K562 (cell line): ENCODE measurements around the gene FAM199X. TPM values are rescaled to one million over a fixed set of nuclear protein-coding genes. Genes with fewer than 3 reads are reported as not detected.

Experiments
- ATAC-seq: fragments of 200-7000 bp; cut with Tn5 transposase; 3 replicates; pipeline ENCODE4 v1.9.1; 2020; ENCODE audit warnings: moderate library complexity
- BruUV-seq: library from RNA; stranded (reverse); fragments of 400-500 nt; replicated peaks from 2 replicates; lab custom pipeline; 2021; lab: Mats Ljungman, UMichigan
- CTCF ChIA-PET: fragments of 300-600 bp; formaldehyde crosslinking; extraction: SDS; loops from one replicate; lab custom pipeline; 2021; ENCODE audit warnings: low intra/inter-chr PET ratio; lab: Yijun Ruan, JAX
- POLR2A ChIA-PET: fragments of 300-600, 350-650 bp; sonication (Branson Sonifier 250); formaldehyde crosslinking; extraction: SDS; loops from one replicate; lab custom pipeline; 2021; ENCODE audit warnings: antibody characterized with exemption, inconsistent platforms; lab: Yijun Ruan, JAX
- DNase-seq, 4 experiments: peaks; one replicate each; pipeline versions ENCODE4 v3.0.0 to v3.0.0-alpha.2; 2011 to 2018; ENCODE audit warnings: low spot score in 3 of 4, mixed read lengths in 3 of 4; ENCODE audit errors: extremely low read depth in 1 of 4
- FAIRE-seq: peaks from 2 replicates; lab custom pipeline; 2011; peaks lifted over from hg19 to GRCh38; lab: Jason Lieb, UNC
- H2AFZ ChIP-seq: 2 replicates; pipeline ENCODE4 v1.6.0; 2011; ENCODE audit warnings: low read depth, low read length, control low read depth, inconsistent platforms
- H3K27ac ChIP-seq: fragments of 200-600 bp; 3 replicates; pipeline ENCODE4 v1.8.0; 2011; ENCODE audit warnings: low read depth, mild to moderate bottlenecking, control low read depth, inconsistent platforms, low read length, moderate library complexity, mixed read lengths; ENCODE audit errors: extremely low read depth
- H3K27me3 ChIP-seq, 2 experiments: fragments of 300-600 bp in 1 of 2; 2 replicates in 1 of 2; 3 replicates in 1 of 2; pipeline versions ENCODE4 v1.6.0 to v1.8.0; 2011; ENCODE audit warnings: inconsistent platforms in 2 of 2, low read length in 2 of 2, mild to moderate bottlenecking in 1 of 2, mixed read lengths in 1 of 2, moderate library complexity in 1 of 2; ENCODE audit not compliant: control insufficient read depth in 2 of 2, insufficient read depth in 2 of 2
- H3K36me3 ChIP-seq: fragments of 300-600 bp; 3 replicates; pipeline ENCODE4 v1.8.0; 2011; ENCODE audit warnings: mild to moderate bottlenecking, low read length, inconsistent platforms; ENCODE audit not compliant: control insufficient read depth, insufficient read depth
- H3K4me1 ChIP-seq, 2 experiments: fragments of 200-600 bp in 1 of 2; replicated peaks in 1 of 2; 2 replicates in 1 of 2; 3 replicates in 1 of 2; pipeline versions ENCODE4 v1.5.1 to v1.8.0; 2011; ENCODE audit warnings: inconsistent platforms in 2 of 2, low read length in 2 of 2, mild to moderate bottlenecking in 1 of 2, mixed read lengths in 1 of 2, moderate library complexity in 1 of 2; ENCODE audit not compliant: control insufficient read depth in 2 of 2, insufficient read depth in 2 of 2
- H3K4me2 ChIP-seq: 2 replicates; pipeline ENCODE4 v1.6.1; 2011; ENCODE audit warnings: low read length, control low read depth, inconsistent platforms, mixed read lengths; ENCODE audit not compliant: insufficient read depth
- H3K4me3 ChIP-seq: fragments of 200-600 bp; sonication (generic), shearing (Covaris generic); 2 replicates; pipeline ENCODE4 v1.5.1; 2016; ENCODE audit warnings: control low read depth, inconsistent platforms
- H3K79me2 ChIP-seq: fragments of 200-600 bp; 3 replicates; pipeline ENCODE4 v1.8.0; 2011; ENCODE audit warnings: low read length, inconsistent platforms; ENCODE audit not compliant: control insufficient read depth, insufficient read depth
- H3K9ac ChIP-seq, 2 experiments: 2 replicates each; pipeline versions ENCODE4 v1.6.0 to v1.6.1; 2011; ENCODE audit warnings: low read depth in 2 of 2, low read length in 2 of 2, control low read depth in 1 of 2, inconsistent platforms in 1 of 2, mild to moderate bottlenecking in 1 of 2, mixed read lengths in 1 of 2; ENCODE audit not compliant: insufficient read depth in 1 of 2
- H3K9me1 ChIP-seq: one replicate; pipeline ENCODE4 v1.6.0; 2011; ENCODE audit warnings: inconsistent platforms, mild to moderate bottlenecking, low read length, moderate library complexity; ENCODE audit not compliant: control insufficient read depth, insufficient read depth
- H3K9me3 ChIP-seq: replicated peaks from 2 replicates; pipeline ENCODE4 v1.5.1; 2011; ENCODE audit warnings: low read depth, low read length, inconsistent platforms; ENCODE audit not compliant: control insufficient read depth, insufficient read depth
- H4K20me1 ChIP-seq: replicated peaks from 2 replicates; pipeline ENCODE4 v1.6.1; 2011; ENCODE audit warnings: low read length, inconsistent platforms, mixed read lengths; ENCODE audit not compliant: control insufficient read depth, insufficient read depth
- ARID4B ChIP-seq: sonication (generic); formaldehyde crosslinking; IDR thresholded peaks from 2 replicates; pipeline ENCODE4 v1.8.0; 2022; ENCODE audit warnings: mild to moderate bottlenecking, missing genetic modification reagents
- COPS2 ChIP-seq: fragments of 450-650 bp; conservative IDR thresholded peaks from 2 replicates; pipeline ENCODE4 v1.6.1; 2016; ENCODE audit warnings: mild to moderate bottlenecking, moderate library complexity
- E2F8 ChIP-seq: fragments of 450-650 bp; IDR thresholded peaks from 2 replicates; pipeline ENCODE4 v1.7.1; 2018; ENCODE audit warnings: mild to moderate bottlenecking, low read depth; ENCODE audit not compliant: partially characterized antibody
- FIP1L1 ChIP-seq: fragments of 200-400 bp; formaldehyde crosslinking; IDR thresholded peaks from 2 replicates; pipeline ENCODE4 v1.6.1; 2018; ENCODE audit warnings: mild to moderate bottlenecking, low read depth, low read length; ENCODE audit not compliant: poor library complexity, severe bottlenecking
- RBBP5 ChIP-seq: fragments of 200-600 bp; sonication (generic); IDR thresholded peaks from 2 replicates; pipeline ENCODE4 v1.6.1; 2012; ENCODE audit warnings: borderline replicate concordance, mild to moderate bottlenecking, low read length, control low read depth, inconsistent platforms; ENCODE audit not compliant: insufficient read depth, poor library complexity, severe bottlenecking
- SAFB2 ChIP-seq: fragments of 200-400 bp; formaldehyde crosslinking; IDR thresholded peaks from 2 replicates; pipeline ENCODE4 v1.6.1; 2018; ENCODE audit warnings: borderline replicate concordance, low read length, low read depth, moderate library complexity; ENCODE audit not compliant: severe bottlenecking
- SMARCA5 ChIP-seq: fragments of 450-650 bp; IDR thresholded peaks from 2 replicates; pipeline ENCODE4 v1.6.1; 2016
- TCF7L2 ChIP-seq: fragments of 150-350 bp; IDR thresholded peaks from 2 replicates; pipeline ENCODE4 v1.6.1; 2016; ENCODE audit warnings: low read depth, mild to moderate bottlenecking, low read length, moderate library complexity
- ZFP30 ChIP-seq: fragments of 250-450 bp; sonication (Bioruptor Pico); IDR thresholded peaks from 2 replicates; pipeline ENCODE4 v1.8.0; 2022; ENCODE audit warnings: moderate library complexity, mild to moderate bottlenecking, inconsistent platforms, borderline replicate concordance
- WGBS: fragments of 100-300 bp; shearing (Covaris generic); methylation state at CpG from one replicate; pipeline ENCODE4 v1.1.6; 2016; ENCODE audit warnings: low coverage, mixed read lengths; ENCODE audit not compliant: insufficient coverage; ENCODE audit errors: missing lambda C conversion rate; 5-methylcytosine and 5-hydroxymethylcytosine counted together
- in situ Hi-C: fragments of 300-500 bp; cut with MboI; formaldehyde crosslinking; loops from 4 replicates; pipeline ENCODE4 v1.15.0; 2018; ENCODE audit warnings: inconsistent platforms, mixed read lengths
- intact Hi-C: fragments of 100-400 bp; cut with micrococcal nuclease; formaldehyde crosslinking; loops from 2 replicates; pipeline ENCODE4 v1.14.2; 2022
- polyA plus RNA-seq, 8 experiments: library from polyadenylated mRNA; depleted of rRNA in 4 of 8; stranded (reverse) in 5 of 8; unstranded in 3 of 8; fragments of >200 nt; fragmentation: Nextera tagmentation in 2 of 8; fragmentation: Illumina TruSeq in 1 of 8; extraction: Ambion mirVana in 2 of 8; extraction: Trizol in 1 of 8; gene quantifications; 2 replicates each; pipeline versions ENCODE4 v1.2.1 to v1.2.3, GENCODE V29; 2011 to 2014; ENCODE audit warnings: inconsistent platforms in 1 of 8, missing spikeins in 1 of 8
- total RNA-seq, 7 experiments: library from RNA; depleted of rRNA in 6 of 7; stranded (reverse); fragments of >200 nt in 6 of 7; fragmentation: Illumina TruSeq in 2 of 7; extraction: Trizol in 2 of 7; gene quantifications; 2 replicates each; pipeline versions ENCODE4 v1.2.1 to v1.2.3, GENCODE V29; 2011 to 2021; ENCODE audit warnings: low replicate concordance in 1 of 7

FAM199X gene
- total and polyA plus RNA-seq, 9 of the 15 experiments (the other 6 are each of a cell fraction or from before 2014, with no cell fraction given), result 4.6 to 22.2 (median 13.7) TPM

- H3K9ac ChIP-seq, result no peak overlapping the region
- ChIA-PET CTCF (interaction anchor here (0.9 kb wide), 1 partner anchor 289 kb away, joined by 3 read pairs; no protein-coding TSS in a partner anchor), POLR2A (no interaction called here)
- FAIRE-seq, result no peak
- 26% methylated on average over 5 of the region's 5 CpGs for WGBS
- TF ChIP-seq ARID4B (CRISPR knock-in tag), result no peak
- TF ChIP-seq E2F8, result no peak
- TF ChIP-seq SMARCA5, result no peak
- no peak for TF ChIP-seq FIP1L1
- TF ChIP-seq RBBP5, result no peak
- TF ChIP-seq ZFP30, result no peak
- TF ChIP-seq SAFB2, result no peak
- no peak for TF ChIP-seq TCF7L2
- TF ChIP-seq COPS2, result no peak
- H3K4me3 ChIP-seq, result no peak overlapping the region
- intact Hi-C loops (no loop called here), in situ Hi-C loops (no loop called here)
- no peak overlapping the region for H3K4me2 ChIP-seq
- H3K9me3 ChIP-seq, result no peaks in the 10 kb centered on the region
- H4K20me1 ChIP-seq, result peaks cover 6% of the 10 kb centered on the region; the same call in 1 of the 2 replicates
- no peaks in the 10 kb centered on the region for H3K9me1 ChIP-seq
- no peaks in the 10 kb centered on the region for H3K27me3 ChIP-seq
- no peak for ATAC-seq
- H3K4me1 ChIP-seq, result no peaks in the 10 kb centered on the region; a peak in 1 of 5 replicates
- 0 out of 3 replicates have a peak, but pooled peaks cover 3% of the 10 kb centered on the region for H3K36me3 ChIP-seq
- DNase-seq, result no peak
- no TSS peak for BruUV-seq
- H3K27ac ChIP-seq, result no peak overlapping the region
- no peaks in the 10 kb centered on the region for H3K79me2 ChIP-seq
- H2AFZ ChIP-seq, result no peak overlapping the region
Measured at GRCh38 chrX:104134583-104135261, 31.5 kb upstream of the FAM199X start.
